Stimulated activated CD4-positive, alpha-beta T cell treated with anti-CD3 and anti-CD28 coated beads, Interleukin-2, amount 100 ng/mL, for 24 hours (primary cell): ENCODE measurements around the gene ZDHHC6.
"Not testable (repeated sequence)": the region's sequence is repeated elsewhere in the genome, so short reads cannot be mapped to it uniquely, and the experiment has no call there.

Experiments
- DNase-seq, 2 donors: peaks; one replicate each; pipeline ENCODE4 v3.0.0-alpha.2; 2020

The ZDHHC6 gene

GRCh38 chr10:112388548-112388947, 58.2 kb downstream of the ZDHHC6 start:
- DNase-seq: no peak

DNA sequence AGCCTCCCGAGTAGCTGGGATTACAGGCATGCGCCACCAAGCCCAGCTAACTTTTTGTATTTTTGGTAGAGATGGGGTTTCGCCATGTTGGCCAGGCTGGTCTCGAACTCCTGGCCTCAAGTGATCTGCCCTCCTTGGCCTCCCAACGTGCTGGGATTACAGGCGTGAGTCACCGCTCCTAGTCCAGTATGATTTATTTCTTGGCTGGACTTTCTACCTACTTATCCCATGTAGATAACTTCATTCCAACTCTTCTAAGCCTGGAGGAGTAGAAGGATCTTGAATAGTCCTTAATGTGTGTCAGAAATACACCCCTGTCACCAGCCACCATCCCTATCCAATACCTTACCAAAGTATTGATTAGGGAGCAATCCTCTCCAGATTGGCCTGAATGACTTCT, 58.7 kb downstream of the ZDHHC6 start:
- DNase-seq: not testable (repeated sequence)

DNA sequence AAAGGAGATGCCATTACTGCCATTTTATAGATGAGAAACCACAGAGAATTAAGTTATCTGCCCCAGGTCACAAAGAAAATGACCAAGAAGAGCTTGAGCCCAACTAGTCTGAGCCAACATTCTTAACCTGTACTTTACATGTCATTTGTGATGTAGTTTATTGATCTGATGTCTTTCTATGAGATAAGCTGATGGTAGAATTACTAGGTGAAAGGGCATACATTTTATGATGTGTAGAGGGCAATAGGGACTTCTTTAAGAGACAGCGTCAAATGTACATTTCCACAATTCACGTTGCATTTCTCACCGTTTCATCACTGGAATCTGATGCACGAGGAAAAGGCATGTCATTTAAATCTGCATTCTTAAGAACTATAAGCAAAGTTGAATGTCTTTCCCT, 61.5 kb downstream of the ZDHHC6 start:
- no peak for DNase-seq

GRCh38 chr10:112384141-112384540, 62.6 kb downstream of the ZDHHC6 start:
- no peak for DNase-seq

GRCh38 chr10:112383325-112383724, 63.4 kb downstream of the ZDHHC6 start:
- peak in 1 of 2 donors; percentile 29 for DNase-seq

DNA sequence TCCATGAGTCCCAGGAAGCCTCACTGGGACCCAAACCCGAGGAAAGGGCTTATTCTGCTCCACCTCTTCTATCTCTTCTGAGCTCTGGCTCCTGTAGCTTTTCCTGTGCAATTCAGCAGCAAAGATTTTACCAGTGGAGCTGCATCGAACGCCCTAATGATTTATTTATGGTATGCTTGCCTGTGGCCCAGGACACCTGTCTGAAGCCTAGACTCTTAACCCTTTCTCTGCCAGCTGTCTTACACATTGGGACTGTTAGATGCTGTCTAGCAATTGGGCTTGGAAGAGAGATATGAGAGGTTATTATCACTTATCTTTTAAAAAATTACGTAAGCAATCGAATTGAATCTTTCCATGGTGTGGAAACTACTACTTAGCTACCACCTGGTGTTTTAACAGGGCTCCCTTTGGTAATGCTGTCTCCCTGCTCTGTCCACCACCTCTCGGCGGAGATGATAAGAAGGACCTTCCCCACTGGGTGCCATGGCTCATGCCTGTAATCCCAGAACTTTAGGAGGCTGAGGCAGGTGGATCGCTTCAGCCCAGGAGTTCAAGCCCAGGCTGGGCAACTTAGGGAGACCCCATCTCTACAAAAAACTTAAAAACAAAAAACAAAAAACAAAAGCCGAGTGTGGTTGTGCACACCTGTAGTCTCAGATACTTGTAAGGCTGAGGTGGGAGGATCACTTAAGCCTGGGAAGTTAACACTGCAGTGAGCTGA, 64.0 kb downstream of the ZDHHC6 start:
- no peak for DNase-seq
